Esophagus squamous epithelium (tissue), 4 donors: ENCODE data around the gene DHTKD1.

Experiments
- POLR2A ChIP-seq, 4 donors: fragments of 450-650 bp; IDR thresholded peaks; one replicate each; pipeline ENCODE4 v1.6.1; 2017; ENCODE audit warnings: antibody characterized with exemption in 4 of 4, mild to moderate bottlenecking in 4 of 4, moderate library complexity in 3 of 4
- TF ChIP-seq, protein P1 (sequence below), 6 experiments: fragments of 450-650 bp in 4 of 6; fragments of 200-600 bp in 2 of 6; sonication (generic) in 2 of 6; IDR thresholded peaks; one replicate each; pipeline ENCODE4 v1.5.1; 2016 to 2019; ENCODE audit warnings: antibody characterized with exemption in 6 of 6, mild to moderate bottlenecking in 4 of 6, moderate library complexity in 4 of 6

GRCh38 chr10:12045596-12045995 is 23.2 kb upstream of the DHTKD1 start:
- no peak for TF ChIP-seq POLR2A (IDR thresholded peaks at IDR 0.05)
- TF ChIP-seq, protein P1, sequence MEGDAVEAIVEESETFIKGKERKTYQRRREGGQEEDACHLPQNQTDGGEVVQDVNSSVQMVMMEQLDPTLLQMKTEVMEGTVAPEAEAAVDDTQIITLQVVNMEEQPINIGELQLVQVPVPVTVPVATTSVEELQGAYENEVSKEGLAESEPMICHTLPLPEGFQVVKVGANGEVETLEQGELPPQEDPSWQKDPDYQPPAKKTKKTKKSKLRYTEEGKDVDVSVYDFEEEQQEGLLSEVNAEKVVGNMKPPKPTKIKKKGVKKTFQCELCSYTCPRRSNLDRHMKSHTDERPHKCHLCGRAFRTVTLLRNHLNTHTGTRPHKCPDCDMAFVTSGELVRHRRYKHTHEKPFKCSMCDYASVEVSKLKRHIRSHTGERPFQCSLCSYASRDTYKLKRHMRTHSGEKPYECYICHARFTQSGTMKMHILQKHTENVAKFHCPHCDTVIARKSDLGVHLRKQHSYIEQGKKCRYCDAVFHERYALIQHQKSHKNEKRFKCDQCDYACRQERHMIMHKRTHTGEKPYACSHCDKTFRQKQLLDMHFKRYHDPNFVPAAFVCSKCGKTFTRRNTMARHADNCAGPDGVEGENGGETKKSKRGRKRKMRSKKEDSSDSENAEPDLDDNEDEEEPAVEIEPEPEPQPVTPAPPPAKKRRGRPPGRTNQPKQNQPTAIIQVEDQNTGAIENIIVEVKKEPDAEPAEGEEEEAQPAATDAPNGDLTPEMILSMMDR (IDR thresholded peaks at IDR 0.05), result no peak
